GM21717 (cell line): ENCODE results near the gene CRACR2A.

Experiments
- ATAC-seq: cut with Tn5 transposase; IDR thresholded peaks from one replicate; pipeline ENCODE4 v1.9.1; 2021; ENCODE audit warnings: mild to moderate bottlenecking, moderate library complexity; ENCODE audit not compliant: unreplicated experiment

CRACR2A gene

GRCh38 chr12:3568695-3569094 lies 184.2 kb downstream of the CRACR2A start:
- ATAC-seq = no peak

- no peak for ATAC-seq
Observed at GRCh38 chr12:3565985-3566384, 186.9 kb downstream of the CRACR2A start.
